IPS-NIHi7 (cell line): Measurements from ENCODE around the gene ACKR1.
A peak's percentile ranks its signal among the peaks of the same experiment; 100 is the strongest.

Experiments
- DNase-seq: peaks from one replicate; pipeline ENCODE4 v3.0.0; 2012; ENCODE audit warnings: mixed read lengths; ENCODE audit errors: extremely low spot score

The ACKR1 gene

DNA sequence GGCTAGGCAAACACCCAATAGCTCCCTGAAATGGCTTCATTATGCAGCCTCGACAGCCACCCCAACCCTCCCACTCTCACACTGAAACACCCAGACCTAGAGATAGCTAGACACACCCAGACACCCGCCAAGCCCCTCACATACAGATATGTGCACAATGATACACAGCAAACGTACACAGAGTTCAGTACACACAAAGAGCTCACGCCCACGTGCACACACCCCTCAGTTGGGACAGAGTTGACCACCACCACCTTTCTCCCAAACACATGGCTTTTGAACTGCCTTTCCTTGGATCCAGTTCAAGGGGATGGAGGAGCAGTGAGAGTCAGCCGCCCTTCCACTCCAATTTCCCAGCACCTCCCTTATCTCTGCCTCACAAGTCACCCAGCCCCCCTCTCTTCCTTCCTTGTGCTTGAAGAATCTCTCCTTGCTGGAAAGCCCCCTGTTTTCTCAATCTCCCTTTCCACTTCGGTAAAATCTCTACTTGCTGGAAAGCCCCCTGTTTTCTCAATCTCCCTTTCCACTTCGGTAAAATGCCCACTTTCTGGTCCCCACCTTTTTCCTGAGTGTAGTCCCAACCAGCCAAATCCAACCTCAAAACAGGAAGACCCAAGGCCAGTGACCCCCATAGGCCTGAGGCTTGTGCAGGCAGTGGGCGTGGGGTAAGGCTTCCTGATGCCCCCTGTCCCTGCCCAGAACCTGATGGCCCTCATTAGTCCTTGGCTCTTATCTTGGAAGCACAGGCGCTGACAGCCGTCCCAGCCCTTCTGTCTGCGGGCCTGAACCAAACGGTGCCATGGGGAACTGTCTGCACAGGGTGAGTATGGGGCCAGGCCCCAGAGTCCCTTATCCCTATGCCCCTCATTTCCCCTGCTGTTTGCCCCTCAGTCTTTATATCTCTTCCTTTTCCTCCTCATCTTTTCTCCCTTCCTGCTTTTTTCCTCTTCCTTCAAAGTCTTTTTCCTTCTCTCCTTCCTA lies at the start of gene ACKR1:
ACKR1 (plus strand) TSS at position 715 of the 981 bp plus-strand sequence; CDS start at position 800, 85 bp downstream.
- DNase-seq: no peak

DNA sequence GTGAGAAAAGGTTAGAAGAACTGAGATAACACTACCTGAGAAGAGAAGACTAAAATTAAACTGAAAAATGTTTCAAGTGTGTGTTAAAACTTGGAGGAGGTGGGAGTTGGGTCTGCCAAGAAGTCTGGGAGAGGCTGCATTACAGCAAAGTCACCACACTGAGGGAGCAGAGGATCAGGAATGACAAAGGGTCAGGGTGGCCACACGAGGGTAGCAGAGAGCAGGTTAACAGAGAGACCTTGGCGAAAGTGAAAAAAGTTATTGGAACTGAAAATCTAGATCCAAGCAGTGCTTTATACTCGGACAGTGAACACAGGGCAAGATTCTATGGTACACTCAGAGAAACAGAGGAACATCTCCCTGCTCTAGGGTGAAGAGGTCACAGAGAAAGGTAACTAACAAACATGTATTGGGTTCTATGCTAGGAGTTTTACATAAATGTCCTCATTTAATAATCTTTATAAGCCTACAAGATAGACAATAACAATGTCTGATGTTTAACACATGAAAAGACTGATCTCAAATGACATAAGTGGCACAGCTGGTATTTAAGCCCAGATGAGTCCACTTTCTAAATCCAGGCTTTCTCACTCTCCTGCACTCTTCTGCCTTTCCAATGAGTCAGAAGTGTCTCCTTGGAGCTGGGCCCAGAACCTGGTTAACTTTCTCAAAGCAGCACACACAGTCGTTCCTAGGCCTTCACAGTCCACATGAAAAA lies 43.5 kb upstream of the ACKR1 start:
- DNase-seq: peak; percentile 84

- no peak for DNase-seq
Measured at GRCh38 chr1:159161719-159162026, 43.0 kb upstream of the ACKR1 start.

- no peak for DNase-seq
Measured at GRCh38 chr1:159162516-159163265, 42.0 kb upstream of the ACKR1 start.

- DNase-seq: no peak
Measured at GRCh38 chr1:159163614-159164228, 41.0 kb upstream of the ACKR1 start.

DNA sequence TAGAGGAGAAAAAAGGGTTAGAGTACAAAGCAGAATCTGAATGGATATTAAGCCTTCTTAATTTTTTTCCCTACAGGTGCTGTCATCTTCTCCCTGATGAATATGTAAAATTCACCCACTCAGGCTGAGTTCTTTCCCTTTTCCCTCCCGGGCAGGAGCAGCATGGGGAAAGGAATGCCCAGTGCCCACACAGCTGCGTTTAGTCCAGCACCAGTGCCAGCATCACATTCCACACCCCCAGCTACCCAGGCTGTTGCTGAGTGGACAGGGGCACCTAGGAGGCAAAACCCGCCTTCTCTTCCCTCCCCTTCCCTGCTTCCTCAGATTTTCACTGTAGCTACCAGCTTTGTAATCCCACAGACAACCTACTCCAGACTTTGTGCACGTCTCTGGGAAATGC lies 36.6 kb upstream of the ACKR1 start:
- DNase-seq: no peak

- DNase-seq: no peak
Measured at GRCh38 chr1:159170639-159171038, 34.0 kb upstream of the ACKR1 start.

GRCh38 chr1:159171254-159171687 lies 33.4 kb upstream of the ACKR1 start, which contains the start of gene CADM3:
Gene CADM3, plus strand, starts transcription at chr1:159171615. Its CDS starts 151 bp downstream, at chr1:159171766.
- peak; percentile 58 for DNase-seq

GRCh38 chr1:159171688-159172501 lies 32.8 kb upstream of the ACKR1 start:
- peak; percentile 63 for DNase-seq

DNA sequence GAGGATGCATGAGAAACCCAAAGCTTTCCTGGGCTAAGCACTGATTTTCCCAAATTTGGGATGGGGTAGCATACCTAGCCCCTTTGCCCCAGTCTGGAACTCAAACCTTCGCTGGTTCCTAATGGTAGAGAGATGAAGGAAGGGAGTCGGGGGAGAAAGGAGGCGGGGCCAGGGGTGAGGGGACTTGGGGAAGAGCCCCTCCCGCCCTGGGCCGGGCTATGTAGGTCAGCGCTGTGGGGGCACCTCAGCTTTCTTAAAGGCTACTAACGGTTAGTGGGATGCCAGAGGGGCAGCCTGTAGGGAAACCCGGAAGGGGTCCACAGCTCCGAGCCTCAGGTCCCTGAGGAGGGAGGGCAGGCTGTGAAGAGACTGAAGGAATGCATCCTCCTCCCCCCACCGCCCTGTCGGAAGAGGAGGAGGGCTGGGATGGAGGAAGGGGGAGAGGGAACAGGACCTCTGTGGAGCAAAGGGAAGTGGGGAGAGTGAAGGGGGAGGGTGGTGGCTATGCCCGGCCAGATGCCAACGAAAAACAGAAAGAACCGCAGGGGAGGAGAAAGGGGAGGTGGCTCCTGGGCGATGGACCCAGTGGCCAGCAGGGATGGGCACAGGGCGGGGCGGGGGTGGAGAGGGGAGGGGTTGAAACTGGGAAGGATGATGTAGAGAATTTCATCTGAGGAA lies 31.9 kb upstream of the ACKR1 start:
- peak; percentile 60 for DNase-seq

GRCh38 chr1:159173320-159173719 lies 31.4 kb upstream of the ACKR1 start:
- DNase-seq: no peak

DNA sequence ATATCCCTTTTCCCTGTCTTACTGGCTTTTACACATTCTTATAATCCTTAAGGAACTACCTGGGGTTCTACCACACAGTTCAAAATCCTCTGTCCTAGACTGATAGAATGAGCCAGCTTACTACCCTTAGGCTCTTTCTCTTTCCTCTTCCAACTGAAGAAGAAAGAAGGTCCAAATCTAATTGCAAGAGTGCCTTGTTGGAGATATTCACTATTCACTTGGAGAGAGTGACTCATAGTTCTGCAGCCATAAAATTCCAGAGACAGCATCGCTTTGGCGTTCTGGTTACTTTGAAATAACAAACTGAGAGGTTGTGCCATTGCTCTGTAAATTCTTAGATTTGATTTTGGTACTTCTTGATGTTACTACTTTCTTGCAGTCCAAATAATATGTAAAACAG lies 29.1 kb upstream of the ACKR1 start:
- DNase-seq: no peak

GRCh38 chr1:159177272-159177907 lies 27.3 kb upstream of the ACKR1 start:
- peak; percentile 84 for DNase-seq

DNA sequence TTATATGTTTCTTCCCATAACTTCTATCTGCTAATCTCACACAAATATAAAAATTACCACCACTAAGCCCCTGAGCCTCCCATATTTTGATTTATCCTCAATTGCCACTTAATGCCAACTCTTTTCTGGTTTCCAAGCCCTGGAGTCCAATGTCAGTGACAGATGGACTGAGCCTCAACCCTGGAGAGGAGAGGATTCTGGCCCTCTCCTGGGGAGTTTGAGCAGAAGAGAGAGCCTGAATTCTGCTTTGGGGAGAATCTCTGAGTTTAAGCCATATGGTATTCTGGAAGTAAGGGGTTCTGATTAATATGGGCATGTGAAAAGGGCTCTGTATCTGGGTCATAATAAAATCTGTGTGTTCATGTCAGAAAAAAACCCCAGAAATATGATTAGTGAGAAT lies 24.8 kb upstream of the ACKR1 start:
- DNase-seq: no peak

- DNase-seq: no peak
Measured at GRCh38 chr1:159180516-159180915, 24.2 kb upstream of the ACKR1 start.

- peak; percentile 20 for DNase-seq
Measured at GRCh38 chr1:159181328-159182024, 23.2 kb upstream of the ACKR1 start.

- no peak for DNase-seq
Measured at GRCh38 chr1:159184201-159184600, 20.5 kb upstream of the ACKR1 start.

DNA sequence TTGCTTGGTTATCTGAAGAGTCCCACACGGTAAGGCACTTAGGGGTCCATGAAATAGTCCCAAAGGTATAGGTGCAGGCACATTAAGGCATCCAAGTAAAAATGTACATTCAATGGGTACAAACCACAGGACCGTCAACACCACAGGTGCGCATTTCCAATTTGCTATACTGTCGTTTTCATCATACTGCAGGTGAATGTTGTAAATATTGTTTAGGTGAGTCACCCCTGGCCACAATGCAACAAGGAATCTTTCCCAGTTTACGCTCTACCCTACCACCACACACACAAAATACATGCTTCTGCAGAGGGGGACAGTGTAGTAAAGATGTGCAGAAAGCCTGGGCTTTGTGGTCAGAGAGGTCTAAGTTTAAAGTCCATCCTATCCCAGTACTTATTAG lies 19.6 kb upstream of the ACKR1 start:
- no peak for DNase-seq

- DNase-seq: no peak
Measured at GRCh38 chr1:159187033-159187432, 17.6 kb upstream of the ACKR1 start.
